ENCODE results near the gene STK36. TPM values are rescaled to one million over a fixed set of nuclear protein-coding genes. Genes with fewer than 3 reads are reported as not detected.

STK36 gene
- total and polyA plus RNA-seq, 10 of the 15 experiments (the other 5 are each of a cell fraction or from before 2014, with no cell fraction given), result 4.0 to 22.8 (median 16.7) TPM

- no peak for DNase-seq (ENCODE audit: low read depth, low spot score)
- no peak overlapping the region for H3K4me2 ChIP-seq (ENCODE audit: control insufficient read depth, insufficient read depth)
- BruUV-seq (replicated peaks), result no TSS peak
- no peak overlapping the region for H3K27ac ChIP-seq (ENCODE audit: control insufficient read depth, insufficient read depth)
- SMC1A ChIA-PET (ENCODE audit: uncharacterized antibody, unreplicated experiment), result no interaction called here
- ATAC-seq, result no peak
- H4K20me1 ChIP-seq (ENCODE audit: control insufficient read depth, insufficient read depth), result no peaks in the 10 kb centered on the region; the same call in 1 of the 2 replicates
- in situ Hi-C loops (cut with MboI) (no loop called here), intact Hi-C loops (cut with micrococcal nuclease; ENCODE audit: unreplicated experiment) (no loop called here)
- RAD21 ChIA-PET (ENCODE audit: unreplicated experiment), result interaction anchor here (1.3 to 1.9 kb wide), 3 partner anchors 11 to 176 kb away, joined by 3 to 6 read pairs (median 3); partner anchors contain the start of gene TTLL4
- no peak overlapping the region for H3K9ac ChIP-seq (ENCODE audit: control insufficient read depth, insufficient read depth, low read length)
- CTCF ChIA-PET, result interaction anchor here (1.2 to 2.6 kb wide), 6 partner anchors 9 to 205 kb away, joined by 3 to 15 read pairs (median 4); partner anchors contain the start of gene TTLL4
- H3K9me3 ChIP-seq (replicated peaks; ENCODE audit: control insufficient read depth, insufficient read depth, low read length), result peaks cover 5% of the 10 kb centered on the region; the same call in 2 of the 3 replicates
- H3K79me2 ChIP-seq (ENCODE audit: control insufficient read depth, insufficient read depth, low read length), result peaks cover 10% of the 10 kb centered on the region
- H3K4me3 ChIP-seq, result no peak overlapping the region
- H3K27me3 ChIP-seq (replicated peaks in 1 of 2; ENCODE audit: control insufficient read depth in 2 of 2, insufficient read depth in 2 of 2, low read length in 1 of 2), result no peaks in the 10 kb centered on the region
- FAIRE-seq, result no peak
- no peaks in the 10 kb centered on the region for H3K4me1 ChIP-seq (ENCODE audit: control insufficient read depth, insufficient read depth, low read length)
- POLR2A ChIA-PET, result interaction anchor here (1.9 kb wide), 1 partner anchor 11 kb away, joined by 10 read pairs; no protein-coding TSS in a partner anchor
- peaks cover 1 to 4% of the 10 kb centered on the region in 2 experiments; a peak in 2 of 4 replicates for H3K36me3 ChIP-seq (ENCODE audit: control insufficient read depth in 2 of 2, insufficient read depth in 2 of 2, low read length in 1 of 2)
- TF ChIP-seq CBFB (IDR thresholded peaks at IDR 0.05; ENCODE audit: low read depth), result no peak
- TF ChIP-seq ELK1 (IDR thresholded peaks at IDR 0.05; ENCODE audit: low read depth, low read length), result no peak
- no peak for TF ChIP-seq SMAD5 (IDR thresholded peaks at IDR 0.05; ENCODE audit: low read depth)
- no peak for TF ChIP-seq ATF2 (IDR thresholded peaks at IDR 0.05; ENCODE audit: low read length)
- TF ChIP-seq CHD1 (IDR thresholded peaks at IDR 0.05; ENCODE audit: low read depth, low read length), result no peak
- TF ChIP-seq NFIC (IDR thresholded peaks at IDR 0.05; ENCODE audit: low read depth, low read length), result no peak
- no peak for TF ChIP-seq KLF5 (IDR thresholded peaks at IDR 0.05; ENCODE audit: partially characterized antibody)
- TF ChIP-seq YBX1 (IDR thresholded peaks at IDR 0.05), result no peak
- H2AFZ ChIP-seq (ENCODE audit: control insufficient read depth, low read depth, low read length), result no peak overlapping the region
These were observed 49.6 kb downstream of the STK36 start for GRCh38 chr2:218721488-218721887.
